GM12801 (cell line): ENCODE measurements around the gene HABP2.

Experiments used
- TF ChIP-seq, protein P1 (sequence below): IDR thresholded peaks from one replicate; pipeline ENCODE4 v1.5.1; 2011; ENCODE audit warnings: control low read depth; ENCODE audit not compliant: insufficient read length; ENCODE audit errors: extremely low read depth

HABP2 gene

DNA sequence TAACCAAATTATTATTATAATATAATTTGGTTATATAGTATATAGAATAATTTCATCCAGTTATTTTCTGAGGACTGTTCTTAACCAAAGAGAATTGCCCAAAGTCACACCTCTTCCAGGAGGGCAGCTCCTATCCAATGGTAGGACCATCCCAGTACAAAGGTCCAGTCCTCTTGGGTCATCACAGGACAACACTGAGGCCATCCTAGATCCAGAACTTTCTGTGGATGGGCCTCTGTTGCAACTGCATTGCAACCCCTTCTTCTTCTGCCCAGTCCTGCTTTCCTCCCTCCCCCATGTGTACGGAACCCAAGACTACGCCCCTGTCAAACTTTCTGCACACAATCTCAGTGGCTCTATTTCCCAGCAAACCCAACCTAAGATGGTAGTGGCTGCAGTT lies 5.4 kb upstream of the HABP2 start:
- TF ChIP-seq, protein P1, sequence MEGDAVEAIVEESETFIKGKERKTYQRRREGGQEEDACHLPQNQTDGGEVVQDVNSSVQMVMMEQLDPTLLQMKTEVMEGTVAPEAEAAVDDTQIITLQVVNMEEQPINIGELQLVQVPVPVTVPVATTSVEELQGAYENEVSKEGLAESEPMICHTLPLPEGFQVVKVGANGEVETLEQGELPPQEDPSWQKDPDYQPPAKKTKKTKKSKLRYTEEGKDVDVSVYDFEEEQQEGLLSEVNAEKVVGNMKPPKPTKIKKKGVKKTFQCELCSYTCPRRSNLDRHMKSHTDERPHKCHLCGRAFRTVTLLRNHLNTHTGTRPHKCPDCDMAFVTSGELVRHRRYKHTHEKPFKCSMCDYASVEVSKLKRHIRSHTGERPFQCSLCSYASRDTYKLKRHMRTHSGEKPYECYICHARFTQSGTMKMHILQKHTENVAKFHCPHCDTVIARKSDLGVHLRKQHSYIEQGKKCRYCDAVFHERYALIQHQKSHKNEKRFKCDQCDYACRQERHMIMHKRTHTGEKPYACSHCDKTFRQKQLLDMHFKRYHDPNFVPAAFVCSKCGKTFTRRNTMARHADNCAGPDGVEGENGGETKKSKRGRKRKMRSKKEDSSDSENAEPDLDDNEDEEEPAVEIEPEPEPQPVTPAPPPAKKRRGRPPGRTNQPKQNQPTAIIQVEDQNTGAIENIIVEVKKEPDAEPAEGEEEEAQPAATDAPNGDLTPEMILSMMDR: no peak

DNA sequence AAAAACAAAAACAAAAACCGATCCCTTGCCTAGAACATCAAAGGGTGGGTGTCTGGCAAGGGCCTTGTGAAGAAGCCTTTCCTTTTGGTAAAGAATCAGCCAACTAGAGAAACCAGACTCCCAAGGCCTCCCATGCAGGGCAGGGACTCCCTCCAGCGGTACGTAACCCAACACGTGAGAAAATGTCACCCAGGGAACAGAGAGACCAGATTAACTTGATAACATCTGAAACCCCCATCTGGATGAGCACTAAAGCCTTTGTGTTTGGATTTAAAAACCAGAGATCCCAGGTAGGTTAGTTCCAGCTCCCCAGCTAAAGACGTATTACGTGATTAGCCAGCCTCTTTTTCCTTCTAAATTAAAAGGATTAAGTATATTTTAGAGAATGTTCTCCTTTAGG lies 3.0 kb upstream of the HABP2 start:
- TF ChIP-seq, protein P1: no peak

DNA sequence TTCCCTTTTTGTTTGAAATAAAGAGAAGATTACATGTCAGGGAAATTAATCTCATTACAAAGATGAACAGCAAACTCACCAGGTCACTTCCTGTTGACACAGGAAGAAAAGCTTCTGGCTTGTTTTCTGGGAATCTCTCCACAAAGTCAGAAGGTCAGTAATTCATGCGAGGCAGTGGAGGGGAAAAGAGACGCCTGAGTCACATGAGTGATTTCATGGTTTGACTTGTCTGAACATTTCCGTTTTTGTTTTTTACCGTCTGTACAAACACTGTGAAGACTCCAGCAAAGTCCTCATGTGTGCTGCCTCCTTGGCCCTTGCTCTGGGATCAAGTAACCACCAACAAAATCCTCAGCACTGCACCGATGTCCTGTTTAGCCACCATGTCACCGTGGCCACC lies 2.5 kb upstream of the HABP2 start:
- TF ChIP-seq, protein P1: no peak

DNA sequence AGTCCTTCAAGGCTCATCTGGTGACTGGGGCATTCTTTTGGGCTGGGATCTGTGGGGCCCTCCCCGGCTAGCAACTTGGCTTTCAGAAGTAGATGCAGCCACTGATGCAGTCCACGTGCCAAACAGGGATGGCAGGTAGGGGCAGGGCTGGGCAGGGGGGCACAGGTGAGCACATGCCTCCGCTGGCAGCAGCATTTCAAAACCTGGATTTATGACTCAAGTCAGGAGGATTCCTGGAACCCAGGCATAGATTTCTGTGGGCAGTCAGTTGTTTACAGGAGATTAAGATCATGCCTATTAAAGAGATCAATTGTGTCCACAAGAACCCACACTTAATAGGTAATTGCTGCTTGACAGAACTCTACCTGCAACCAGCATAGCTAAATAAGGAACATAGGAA lies 839 bp upstream of the HABP2 start:
- TF ChIP-seq, protein P1: no peak

DNA sequence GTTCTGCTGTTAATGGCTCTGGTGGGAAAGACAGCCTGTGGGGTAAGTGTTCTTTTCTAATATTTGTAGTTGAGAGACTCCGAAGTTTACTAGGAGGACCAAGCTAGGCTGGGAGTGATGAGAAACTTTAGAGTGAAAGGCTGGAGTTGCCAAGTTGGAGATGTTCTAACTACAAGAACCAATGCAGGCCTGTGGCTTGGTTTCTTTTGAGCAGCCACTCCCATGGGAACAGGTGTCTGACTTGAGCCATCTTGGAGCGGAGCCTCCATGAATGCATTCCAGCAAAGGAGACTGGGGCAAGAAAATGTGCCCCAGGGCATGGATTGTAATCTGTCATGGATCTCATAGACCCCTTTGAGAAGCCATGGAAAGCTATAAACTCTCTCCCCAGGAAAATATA lies 296 bp downstream of the HABP2 start:
- TF ChIP-seq, protein P1: no peak

DNA sequence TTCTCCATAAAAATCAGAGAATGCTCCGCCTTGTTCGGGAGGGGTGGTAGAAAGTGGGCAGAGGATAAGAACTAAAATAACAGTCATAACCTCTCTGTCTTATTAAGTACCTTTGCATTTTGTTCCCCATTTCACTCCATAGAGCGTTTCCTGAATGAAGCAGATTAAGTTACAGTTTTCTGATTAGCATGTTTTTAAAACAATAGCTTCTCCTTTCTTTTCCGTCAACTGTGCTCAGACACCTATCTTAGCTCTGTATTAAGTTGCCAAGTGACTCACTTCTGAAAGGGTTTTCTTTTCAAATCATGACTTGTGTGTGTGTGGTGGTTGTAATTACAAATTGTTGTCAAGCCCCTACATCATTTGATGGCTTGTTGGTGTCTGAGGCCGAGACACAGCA lies 1.4 kb downstream of the HABP2 start:
- TF ChIP-seq, protein P1: no peak

DNA sequence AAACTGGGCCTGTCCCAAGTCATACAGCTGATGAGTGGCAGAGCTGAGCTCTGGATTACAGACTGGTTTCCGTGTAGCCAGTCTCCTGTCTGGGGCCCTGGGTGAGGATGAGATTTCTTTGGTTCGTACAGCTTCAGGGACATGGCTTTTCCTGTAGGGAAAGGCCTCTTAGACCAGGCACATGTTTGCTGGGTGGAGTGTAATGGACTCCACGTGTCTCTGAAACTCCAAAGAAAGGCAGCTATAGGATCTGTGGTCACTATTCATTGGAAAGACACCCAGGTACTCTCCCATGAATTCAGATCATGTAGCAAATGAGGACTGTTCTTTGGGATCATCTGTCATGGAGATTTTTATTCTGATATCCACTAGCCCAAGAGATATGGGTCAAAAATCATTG lies 2.4 kb downstream of the HABP2 start:
- TF ChIP-seq, protein P1: no peak

DNA sequence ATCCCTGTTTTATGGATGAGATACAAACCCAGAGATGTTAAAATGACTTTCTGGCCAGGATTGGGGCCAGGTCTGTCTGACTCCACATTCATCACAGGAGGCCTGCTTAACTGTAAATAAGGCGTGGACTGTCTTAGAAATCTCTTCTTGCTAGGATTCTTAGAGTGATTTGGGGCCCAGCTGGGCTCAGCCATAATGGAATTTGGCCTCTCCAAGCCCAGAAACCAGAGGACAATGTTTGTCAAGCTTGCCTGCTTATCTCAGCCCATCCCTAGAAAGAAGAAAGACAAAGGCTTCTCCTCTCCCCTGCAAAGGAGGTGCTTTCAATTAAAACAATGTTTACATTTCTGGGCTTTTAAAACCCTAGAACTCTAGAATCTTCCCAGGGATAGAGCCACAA lies 2.9 kb downstream of the HABP2 start:
- TF ChIP-seq, protein P1: no peak
